Lower leg skin (tissue), 4 donors: ENCODE measurements around the gene HAPLN2. TPM values are rescaled to one million over a fixed set of nuclear protein-coding genes. Genes with fewer than 3 reads are reported as not detected.
"Not testable (repeated sequence)": the region's sequence is repeated elsewhere in the genome, so short reads cannot be mapped to it uniquely, and the experiment has no call there.

ENCODE experiments used
- DNase-seq, 2 donors: peaks; one replicate each; pipeline ENCODE4 v3.0.0-alpha.2; 2019; ENCODE audit warnings: low spot score in 2 of 2
- H3K4me3 ChIP-seq: fragments of 200-600 bp; sonication (generic); 2 replicates; pipeline ENCODE4 v1.5.1; 2017; ENCODE audit warnings: mild to moderate bottlenecking, low read depth; ENCODE audit not compliant: poor library complexity, severe bottlenecking
- CTCF ChIP-seq, 3 donors: fragments of 450-650 bp; IDR thresholded peaks; one replicate each; pipeline ENCODE4 v1.5.1; 2016; ENCODE audit warnings: antibody characterized with exemption in 3 of 3, mild to moderate bottlenecking in 3 of 3, moderate library complexity in 2 of 3
- POLR2A ChIP-seq, 2 donors: fragments of 450-650 bp; IDR thresholded peaks; one replicate each; pipeline ENCODE4 v1.6.1; 2016 to 2017; ENCODE audit warnings: antibody characterized with exemption in 2 of 2, mild to moderate bottlenecking in 1 of 2, moderate library complexity in 1 of 2
- WGBS, 2 donors: methylation state at CpG; one replicate each; pipeline ENCODE4 v1.1.5; 2018; 5-methylcytosine and 5-hydroxymethylcytosine counted together
- intact Hi-C: fragments of 100-400 bp; cut with DNase I; formaldehyde crosslinking; loops from one replicate; pipeline ENCODE4 v1.15.0; 2023; ENCODE audit warnings: low total_unique reads
- total RNA-seq, 4 donors: library from RNA; depleted of rRNA; stranded (reverse); fragments of >200 nt; gene quantifications; one replicate each; pipeline ENCODE4 v1.1.0, GENCODE V29; 2016

Gene HAPLN2
- total RNA-seq, 4 donors from 2014 or later = 0.68 to 1.0 (median 0.80) TPM; not detected in 1

- H3K4me3 ChIP-seq = no peak overlapping the region
- 54 to 55% methylated on average over 11 of the region's 11 CpGs for WGBS, 2 donors
- no peak for DNase-seq
- no peak for TF ChIP-seq POLR2A (IDR thresholded peaks at IDR 0.05)
- no peak for TF ChIP-seq CTCF (IDR thresholded peaks at IDR 0.05)
- intact Hi-C loops = loop anchor here (10.0 kb wide), 1 partner anchor 140 kb away; no protein-coding TSS in a partner anchor
These were observed 34.4 kb upstream of the HAPLN2 start for GRCh38 chr1:156584813-156585212.

GRCh38 chr1:156586323-156586722, 32.9 kb upstream of the HAPLN2 start:
- H3K4me3 ChIP-seq = no peak overlapping the region
- intact Hi-C loops = loop anchor here (10.0 kb wide), 1 partner anchor 142 kb away; no protein-coding TSS in a partner anchor
- no peak for TF ChIP-seq CTCF (IDR thresholded peaks at IDR 0.05)
- no peak for TF ChIP-seq POLR2A (IDR thresholded peaks at IDR 0.05)
- 73 to 74% methylated on average over 4 of the region's 4 CpGs for WGBS, 2 donors
- DNase-seq = no peak

- H3K4me3 ChIP-seq = no peak overlapping the region
- 89 to 92% methylated on average over 3 of the region's 3 CpGs for WGBS, 2 donors
- no peak for DNase-seq
- intact Hi-C loops = loop anchor here (10.0 kb wide), 1 partner anchor 142 kb away; no protein-coding TSS in a partner anchor
- TF ChIP-seq POLR2A (IDR thresholded peaks at IDR 0.05) = no peak
- no peak for TF ChIP-seq CTCF (IDR thresholded peaks at IDR 0.05)
These were observed 32.2 kb upstream of the HAPLN2 start for GRCh38 chr1:156586892-156587477.

- WGBS, 2 donors = 87 to 94% methylated on average over 8 of the region's 8 CpGs
- intact Hi-C loops = loop anchor here (10.0 kb wide), 1 partner anchor 143 kb away; no protein-coding TSS in a partner anchor
These were observed 31.3 kb upstream of the HAPLN2 start for GRCh38 chr1:156587927-156588326.

GRCh38 chr1:156589546-156589945, 29.7 kb upstream of the HAPLN2 start:
- intact Hi-C loops = loop anchor here (10.0 kb wide), 1 partner anchor 145 kb away; no protein-coding TSS in a partner anchor

More at GRCh38 chr1:156587927-156588326, 31.3 kb upstream of the HAPLN2 start:
- DNase-seq, H3K4me3 ChIP-seq: not testable (repeated sequence)

More at GRCh38 chr1:156589546-156589945, 29.7 kb upstream of the HAPLN2 start:
- 67 to 68% methylated on average over 5 of the region's 5 CpGs for WGBS, 2 donors
- no peak for DNase-seq
- no peak overlapping the region for H3K4me3 ChIP-seq
- TF ChIP-seq CTCF (IDR thresholded peaks at IDR 0.05) (no peak), POLR2A (IDR thresholded peaks at IDR 0.05) (no peak)
